Measurements from ENCODE around the gene UMAD1. TPM values are rescaled to one million over a fixed set of nuclear protein-coding genes. Genes with fewer than 3 reads are reported as not detected.
A peak's percentile ranks its signal among the peaks of the same experiment; 100 is the strongest.

Gene UMAD1
- total RNA-seq, 2 donors from 2014 or later = 10.9 to 15.0 TPM

GRCh38 chr7:7868572-7868899 lies 228.0 kb downstream of the UMAD1 start:
- H3K27ac Mint-ChIP-seq = no peak overlapping the region
- H3K27me3 Mint-ChIP-seq = no peaks in the 10 kb centered on the region
- DNase-seq = no peak
- ATAC-seq = no peak
- H3K4me3 Mint-ChIP-seq = no peak overlapping the region
- H3K9me3 ChIP-seq (ENCODE audit: control insufficient read depth, low read length, poor library complexity, severe bottlenecking) = no peaks in the 10 kb centered on the region
- peaks cover 2% of the 10 kb centered on the region for H3K36me3 Mint-ChIP-seq (ENCODE audit: low read depth)
- H3K4me1 Mint-ChIP-seq = peaks cover under 1% of the 10 kb centered on the region

GRCh38 chr7:7869036-7869435 lies 228.5 kb downstream of the UMAD1 start:
- no peaks in the 10 kb centered on the region for H3K9me3 ChIP-seq (ENCODE audit: control insufficient read depth, low read length, poor library complexity, severe bottlenecking)
- Mint-ChIP-seq H3K36me3 (ENCODE audit: low read depth) (peaks cover 2% of the 10 kb centered on the region), H3K4me3 (no peak overlapping the region), H3K27me3 (no peaks in the 10 kb centered on the region), H3K27ac (no peak overlapping the region), H3K4me1 (no peaks in the 10 kb centered on the region)
- DNase-seq = no peak
- ATAC-seq = no peak

- H3K27ac Mint-ChIP-seq = no peak overlapping the region
- H3K9me3 ChIP-seq (ENCODE audit: control insufficient read depth, low read length, poor library complexity, severe bottlenecking) = no peaks in the 10 kb centered on the region
- no peaks in the 10 kb centered on the region for H3K4me1 Mint-ChIP-seq
- no peak for ATAC-seq
- H3K27me3 Mint-ChIP-seq = no peaks in the 10 kb centered on the region
- peaks cover 2% of the 10 kb centered on the region for H3K36me3 Mint-ChIP-seq (ENCODE audit: low read depth)
- no peak for DNase-seq
- no peak overlapping the region for H3K4me3 Mint-ChIP-seq
Measured at GRCh38 chr7:7869651-7870050, 229.1 kb downstream of the UMAD1 start.

- Mint-ChIP-seq H3K4me1 (no peaks in the 10 kb centered on the region), H3K27ac (no peak overlapping the region), H3K36me3 (ENCODE audit: low read depth) (peaks cover 2% of the 10 kb centered on the region), H3K4me3 (no peak overlapping the region), H3K27me3 (no peaks in the 10 kb centered on the region)
- ATAC-seq (no peak), DNase-seq (no peak)
- H3K9me3 ChIP-seq (ENCODE audit: control insufficient read depth, low read length, poor library complexity, severe bottlenecking) = no peaks in the 10 kb centered on the region
Measured at GRCh38 chr7:7870555-7870954, 230.0 kb downstream of the UMAD1 start.

GRCh38 chr7:7876419-7876818 lies 235.9 kb downstream of the UMAD1 start:
- ATAC-seq = no peak
- H3K27me3 Mint-ChIP-seq = no peaks in the 10 kb centered on the region
- H3K27ac Mint-ChIP-seq = no peak overlapping the region
- H3K9me3 ChIP-seq (ENCODE audit: control insufficient read depth, low read length, poor library complexity, severe bottlenecking) = no peaks in the 10 kb centered on the region
- no peak overlapping the region for H3K4me3 Mint-ChIP-seq
- no peak for DNase-seq
- H3K36me3 Mint-ChIP-seq (ENCODE audit: low read depth) = peaks cover 4% of the 10 kb centered on the region
- peaks cover 5% of the 10 kb centered on the region for H3K4me1 Mint-ChIP-seq

- no peaks in the 10 kb centered on the region for H3K27me3 Mint-ChIP-seq
- H3K27ac Mint-ChIP-seq = no peak overlapping the region
- peaks cover 3% of the 10 kb centered on the region for H3K4me1 Mint-ChIP-seq
- ATAC-seq (no peak), DNase-seq (no peak)
- no peak overlapping the region for H3K4me3 Mint-ChIP-seq
- H3K36me3 Mint-ChIP-seq (ENCODE audit: low read depth) = peaks cover 2% of the 10 kb centered on the region
- no peaks in the 10 kb centered on the region for H3K9me3 ChIP-seq (ENCODE audit: control insufficient read depth, low read length, poor library complexity, severe bottlenecking)
Measured at GRCh38 chr7:7881581-7881980, 241.0 kb downstream of the UMAD1 start.

- ATAC-seq (no peak), DNase-seq (no peak)
- no peaks in the 10 kb centered on the region for H3K9me3 ChIP-seq (ENCODE audit: control insufficient read depth, low read length, poor library complexity, severe bottlenecking)
- peaks cover 3% of the 10 kb centered on the region for H3K4me1 Mint-ChIP-seq
- no peaks in the 10 kb centered on the region for H3K27me3 Mint-ChIP-seq
- H3K4me3 Mint-ChIP-seq = no peak overlapping the region
- H3K27ac Mint-ChIP-seq = peak overlapping the region; percentile 0
- H3K36me3 Mint-ChIP-seq (ENCODE audit: low read depth) = no peaks in the 10 kb centered on the region
Measured at GRCh38 chr7:7882888-7883287, 242.3 kb downstream of the UMAD1 start.

GRCh38 chr7:7883394-7883793 lies 242.8 kb downstream of the UMAD1 start:
- Mint-ChIP-seq H3K4me1 (no peaks in the 10 kb centered on the region), H3K36me3 (ENCODE audit: low read depth) (no peaks in the 10 kb centered on the region), H3K27me3 (no peaks in the 10 kb centered on the region), H3K27ac (no peak overlapping the region), H3K4me3 (no peak overlapping the region)
- DNase-seq (no peak), ATAC-seq (no peak)
- H3K9me3 ChIP-seq (ENCODE audit: control insufficient read depth, low read length, poor library complexity, severe bottlenecking) = no peaks in the 10 kb centered on the region

GRCh38 chr7:7884855-7885254 lies 244.3 kb downstream of the UMAD1 start:
- no peaks in the 10 kb centered on the region for H3K9me3 ChIP-seq (ENCODE audit: control insufficient read depth, low read length, poor library complexity, severe bottlenecking)
- ATAC-seq = no peak
- Mint-ChIP-seq H3K27ac (no peak overlapping the region), H3K36me3 (ENCODE audit: low read depth) (no peaks in the 10 kb centered on the region), H3K4me1 (no peaks in the 10 kb centered on the region), H3K4me3 (no peak overlapping the region), H3K27me3 (no peaks in the 10 kb centered on the region)
- no peak for DNase-seq

GRCh38 chr7:7889791-7890568 lies 249.4 kb downstream of the UMAD1 start:
- no peak overlapping the region for H3K27ac Mint-ChIP-seq
- H3K36me3 Mint-ChIP-seq (ENCODE audit: low read depth) = no peaks in the 10 kb centered on the region
- no peaks in the 10 kb centered on the region for H3K9me3 ChIP-seq (ENCODE audit: control insufficient read depth, low read length, poor library complexity, severe bottlenecking)
- ATAC-seq = no peak
- H3K4me3 Mint-ChIP-seq = no peak overlapping the region
- H3K4me1 Mint-ChIP-seq = no peaks in the 10 kb centered on the region
- DNase-seq = no peak
- no peaks in the 10 kb centered on the region for H3K27me3 Mint-ChIP-seq

GRCh38 chr7:7895004-7895650 lies 254.6 kb downstream of the UMAD1 start:
- ATAC-seq (no peak), DNase-seq (no peak)
- no peak overlapping the region for H3K27ac Mint-ChIP-seq
- H3K9me3 ChIP-seq (ENCODE audit: control insufficient read depth, low read length, poor library complexity, severe bottlenecking) = no peaks in the 10 kb centered on the region
- H3K4me3 Mint-ChIP-seq = no peak overlapping the region
- no peaks in the 10 kb centered on the region for H3K4me1 Mint-ChIP-seq
- no peaks in the 10 kb centered on the region for H3K36me3 Mint-ChIP-seq (ENCODE audit: low read depth)
- H3K27me3 Mint-ChIP-seq = no peaks in the 10 kb centered on the region

- no peaks in the 10 kb centered on the region for H3K27me3 Mint-ChIP-seq
- no peak overlapping the region for H3K4me3 Mint-ChIP-seq
- DNase-seq (no peak), ATAC-seq (no peak)
- no peaks in the 10 kb centered on the region for H3K4me1 Mint-ChIP-seq
- no peaks in the 10 kb centered on the region for H3K36me3 Mint-ChIP-seq (ENCODE audit: low read depth)
- H3K9me3 ChIP-seq (ENCODE audit: control insufficient read depth, low read length, poor library complexity, severe bottlenecking) = no peaks in the 10 kb centered on the region
- no peak overlapping the region for H3K27ac Mint-ChIP-seq
Measured at GRCh38 chr7:7895754-7896153, 255.2 kb downstream of the UMAD1 start.

GRCh38 chr7:7897509-7897908 lies 257.0 kb downstream of the UMAD1 start:
- no peak for DNase-seq
- H3K9me3 ChIP-seq (ENCODE audit: control insufficient read depth, low read length, poor library complexity, severe bottlenecking) = no peaks in the 10 kb centered on the region
- H3K27ac Mint-ChIP-seq = no peak overlapping the region
- peaks cover 1% of the 10 kb centered on the region for H3K4me1 Mint-ChIP-seq
- no peak for ATAC-seq
- no peak overlapping the region for H3K4me3 Mint-ChIP-seq
- H3K27me3 Mint-ChIP-seq = no peaks in the 10 kb centered on the region
- no peaks in the 10 kb centered on the region for H3K36me3 Mint-ChIP-seq (ENCODE audit: low read depth)

- DNase-seq (no peak), ATAC-seq (no peak)
- H3K27me3 Mint-ChIP-seq = no peaks in the 10 kb centered on the region
- no peaks in the 10 kb centered on the region for H3K36me3 Mint-ChIP-seq (ENCODE audit: low read depth)
- no peaks in the 10 kb centered on the region for H3K9me3 ChIP-seq (ENCODE audit: control insufficient read depth, low read length, poor library complexity, severe bottlenecking)
- H3K4me1 Mint-ChIP-seq = peaks cover 5% of the 10 kb centered on the region
- H3K27ac Mint-ChIP-seq = no peak overlapping the region
- no peak overlapping the region for H3K4me3 Mint-ChIP-seq
Measured at GRCh38 chr7:7897949-7898515, 257.5 kb downstream of the UMAD1 start.
